Measurements from ENCODE around the gene LRRC49.

DNA sequence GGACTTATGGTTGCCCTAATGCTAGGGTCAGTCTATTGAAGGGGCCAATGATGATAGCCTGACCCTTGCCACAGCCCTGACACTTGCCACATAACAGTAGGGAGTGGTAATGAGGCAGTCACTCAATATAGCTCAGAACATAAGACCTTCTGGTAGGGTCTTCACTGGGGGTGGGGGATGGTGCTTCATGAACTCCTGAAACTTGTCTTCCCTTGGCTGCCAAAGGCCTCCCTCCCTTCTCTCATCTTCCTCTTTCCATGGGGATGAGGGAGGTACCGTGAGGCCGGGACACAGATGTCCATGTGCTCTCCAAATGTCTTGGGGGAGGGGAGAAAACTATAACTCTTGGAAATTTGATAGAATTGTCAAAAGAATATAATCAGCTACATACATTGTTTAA is 201.5 kb downstream of the LRRC49 start:
- TF ChIP-seq, protein P1, sequence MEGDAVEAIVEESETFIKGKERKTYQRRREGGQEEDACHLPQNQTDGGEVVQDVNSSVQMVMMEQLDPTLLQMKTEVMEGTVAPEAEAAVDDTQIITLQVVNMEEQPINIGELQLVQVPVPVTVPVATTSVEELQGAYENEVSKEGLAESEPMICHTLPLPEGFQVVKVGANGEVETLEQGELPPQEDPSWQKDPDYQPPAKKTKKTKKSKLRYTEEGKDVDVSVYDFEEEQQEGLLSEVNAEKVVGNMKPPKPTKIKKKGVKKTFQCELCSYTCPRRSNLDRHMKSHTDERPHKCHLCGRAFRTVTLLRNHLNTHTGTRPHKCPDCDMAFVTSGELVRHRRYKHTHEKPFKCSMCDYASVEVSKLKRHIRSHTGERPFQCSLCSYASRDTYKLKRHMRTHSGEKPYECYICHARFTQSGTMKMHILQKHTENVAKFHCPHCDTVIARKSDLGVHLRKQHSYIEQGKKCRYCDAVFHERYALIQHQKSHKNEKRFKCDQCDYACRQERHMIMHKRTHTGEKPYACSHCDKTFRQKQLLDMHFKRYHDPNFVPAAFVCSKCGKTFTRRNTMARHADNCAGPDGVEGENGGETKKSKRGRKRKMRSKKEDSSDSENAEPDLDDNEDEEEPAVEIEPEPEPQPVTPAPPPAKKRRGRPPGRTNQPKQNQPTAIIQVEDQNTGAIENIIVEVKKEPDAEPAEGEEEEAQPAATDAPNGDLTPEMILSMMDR (conservative IDR thresholded peaks at IDR 0.05) = no peak
- no peak for TF ChIP-seq EZH2 (IDR thresholded peaks at IDR 0.05; ENCODE audit: low read depth)
